HepG2 (cell line): ENCODE data around the gene SP110. TPM values are rescaled to one million over a fixed set of nuclear protein-coding genes. Genes with fewer than 3 reads are reported as not detected.
"Not testable (repeated sequence)": the region's sequence is repeated elsewhere in the genome, so short reads cannot be mapped to it uniquely, and the experiment has no call there.

Experiments
- ATAC-seq: fragments of 200-7000 bp; cut with Tn5 transposase; 3 replicates; pipeline ENCODE4 v1.9.1; 2020; ENCODE audit warnings: mild to moderate bottlenecking, moderate library complexity
- BruUV-seq: library from RNA; stranded (reverse); fragments of 400-500 nt; replicated peaks from 2 replicates; lab custom pipeline; 2021; lab: Mats Ljungman, UMichigan
- CTCF ChIA-PET: fragments of 300-600 bp; formaldehyde crosslinking; extraction: SDS; loops from one replicate; lab custom pipeline; 2021; ENCODE audit warnings: low total read pairs, inconsistent platforms, low intra/inter-chr PET ratio; lab: Yijun Ruan, JAX
- POLR2A ChIA-PET: fragments of 350-600 bp; sonication (Branson Sonifier 250); formaldehyde crosslinking; loops from one replicate; lab custom pipeline; 2020; ENCODE audit warnings: antibody characterized with exemption, inconsistent platforms; lab: Yijun Ruan, JAX
- DNase-seq: peaks from one replicate; pipeline ENCODE4 v3.0.0-alpha.2; 2015; ENCODE audit warnings: low spot score
- FAIRE-seq: peaks from 3 replicates; lab custom pipeline; 2011; peaks lifted over from hg19 to GRCh38; lab: Jason Lieb, UNC
- H2AFZ ChIP-seq: one replicate; pipeline ENCODE4 v1.6.1; 2011; ENCODE audit warnings: low read length, inconsistent platforms
- H3K27ac ChIP-seq: fragments of 300-600 bp; 3 replicates; pipeline ENCODE4 v1.8.0; 2011; ENCODE audit warnings: mixed run types, mild to moderate bottlenecking, mixed read lengths, low read length, inconsistent platforms; ENCODE audit not compliant: insufficient read depth; ENCODE audit errors: extremely low read length
- H3K27me3 ChIP-seq, 2 experiments: fragments of 200-600 bp in 1 of 2; 2 replicates in 1 of 2; 3 replicates in 1 of 2; pipeline versions ENCODE4 v1.6.0 to v1.8.0; 2011; ENCODE audit warnings: low read length in 2 of 2, mild to moderate bottlenecking in 2 of 2, moderate library complexity in 2 of 2, inconsistent platforms in 1 of 2; ENCODE audit not compliant: insufficient read depth in 2 of 2, control insufficient read depth in 1 of 2
- H3K36me3 ChIP-seq, 2 experiments: fragments of 200-600 bp in 1 of 2; replicated peaks in 1 of 2; 2 replicates in 1 of 2; 3 replicates in 1 of 2; pipeline versions ENCODE4 v1.5.1 to v1.8.0; 2011; ENCODE audit warnings: low read length in 2 of 2, inconsistent platforms in 1 of 2; ENCODE audit not compliant: insufficient read depth in 2 of 2, control insufficient read depth in 1 of 2
- H3K4me1 ChIP-seq: 2 replicates; pipeline ENCODE4 v1.5.1; 2012; ENCODE audit warnings: low read length, inconsistent platforms; ENCODE audit not compliant: insufficient read depth
- H3K4me2 ChIP-seq: 2 replicates; pipeline ENCODE4 v1.6.0; 2011; ENCODE audit warnings: low read depth, low read length, inconsistent platforms
- H3K4me3 ChIP-seq, 3 experiments: fragments of 200-600 bp in 1 of 3; sonication (generic), shearing (Covaris generic) in 1 of 3; replicated peaks in 1 of 3; 2 replicates each; pipeline ENCODE4 v1.5.1; 2011 to 2016; ENCODE audit warnings: low read length in 3 of 3, inconsistent platforms in 2 of 3, low read depth in 2 of 3, mild to moderate bottlenecking in 2 of 3, control low read depth in 1 of 3, mixed read lengths in 1 of 3; ENCODE audit not compliant: insufficient read depth in 1 of 3
- H3K79me2 ChIP-seq: one replicate; pipeline ENCODE4 v1.6.1; 2011; ENCODE audit warnings: low read length, inconsistent platforms; ENCODE audit not compliant: insufficient read depth
- H3K9ac ChIP-seq: 2 replicates; pipeline ENCODE4 v1.6.0; 2011; ENCODE audit warnings: mild to moderate bottlenecking, low read depth, low read length, inconsistent platforms; ENCODE audit not compliant: insufficient read depth
- H3K9me3 ChIP-seq: 2 replicates; pipeline ENCODE4 v1.5.1; 2012; ENCODE audit warnings: mild to moderate bottlenecking, low read length
- H4K20me1 ChIP-seq: 2 replicates; pipeline ENCODE4 v1.6.0; 2011; ENCODE audit warnings: inconsistent platforms, mild to moderate bottlenecking, low read length, moderate library complexity; ENCODE audit not compliant: insufficient read depth
- ARID4A ChIP-seq: sonication (generic); formaldehyde crosslinking; IDR thresholded peaks from 2 replicates; pipeline ENCODE4 v1.5.0; 2020; ENCODE audit warnings: mild to moderate bottlenecking, missing genetic modification reagents, borderline replicate concordance
- MAFG ChIP-seq: sonication (generic); formaldehyde crosslinking; IDR thresholded peaks from 2 replicates; pipeline ENCODE4 v1.5.1; 2020; ENCODE audit warnings: mild to moderate bottlenecking, missing genetic modification reagents
- NFE2 ChIP-seq: sonication (generic); formaldehyde crosslinking; IDR thresholded peaks from 2 replicates; pipeline ENCODE4 v1.4.0; 2020; ENCODE audit warnings: missing genetic modification reagents
- NFE2L2 ChIP-seq: fragments of 150-350 bp; IDR thresholded peaks from 2 replicates; pipeline ENCODE4 v1.6.1; 2014; ENCODE audit warnings: low read length
- WGBS: methylation state at CpG from one replicate; pipeline ENCODE4 v1.1.6; 2017; ENCODE audit warnings: low lambda C conversion rate; 5-methylcytosine and 5-hydroxymethylcytosine counted together
- in situ Hi-C: cut with HindIII; loops from 2 replicates; pipeline ENCODE4 v1.10.0; 2017; ENCODE audit warnings: low pct_unique_long_range_greater_than_20kb; ENCODE audit not compliant: extremely low pct_ligation_motif_present
- intact Hi-C: fragments of 100-400 bp; cut with micrococcal nuclease; formaldehyde crosslinking; loops from one replicate; pipeline ENCODE4 v1.10.0; 2022; ENCODE audit not compliant: unreplicated experiment
- polyA plus RNA-seq, 8 experiments: library from polyadenylated mRNA; depleted of rRNA in 3 of 8; stranded (reverse) in 7 of 8; unstranded in 1 of 8; fragments of >200 nt; fragmentation: Illumina TruSeq in 4 of 8; extraction: Trizol in 4 of 8; gene quantifications; 2 replicates each; pipeline versions ENCODE4 v1.2.1 to v1.2.3, GENCODE V29; 2011 to 2016; ENCODE audit warnings: low read depth in 4 of 8, missing spikeins in 1 of 8, mixed read lengths in 1 of 8; ENCODE audit not compliant: insufficient read depth in 1 of 8
- total RNA-seq, 5 experiments: library from RNA; depleted of rRNA; stranded (reverse); fragments of >200 nt; fragmentation: Illumina TruSeq; extraction: Trizol; gene quantifications; 2 replicates each; pipeline ENCODE4 v1.2.3, GENCODE V29; 2016; ENCODE audit warnings: low read depth in 1 of 5

The SP110 gene
- total and polyA plus RNA-seq, 2 of the 13 experiments (the other 11 are each of a cell fraction or from before 2014, with no cell fraction given): 7.9 to 10.4 TPM

GRCh38 chr2:230264945-230265344 lies 45.2 kb upstream of the SP110 start:
- H3K79me2 ChIP-seq, H3K4me3 ChIP-seq, H3K36me3 ChIP-seq, ATAC-seq, DNase-seq, H3K9me3 ChIP-seq, BruUV-seq, H3K4me1 ChIP-seq, CTCF ChIA-PET, H3K9ac ChIP-seq, POLR2A ChIA-PET, intact Hi-C loops, FAIRE-seq, in situ Hi-C loops, H4K20me1 ChIP-seq, H2AFZ ChIP-seq, H3K27ac ChIP-seq: not testable (repeated sequence)
- TF ChIP-seq NFE2L2 (peak; percentile 27; the same call in 1 of the 2 replicates), ARID4A (CRISPR knock-in tag) (0 out of 2 replicates have a peak, but pooled peaks have one; percentile 14), MAFG (CRISPR knock-in tag) (0 out of 2 replicates have a peak, but pooled peaks have one; percentile 51), NFE2 (CRISPR knock-in tag) (peak; percentile 58; the same call in 1 of the 2 replicates)
- peak overlapping the region; percentile 26; the same call in 1 of the 2 replicates for H3K4me2 ChIP-seq
- WGBS: 15% methylated on average over 4 of the region's 4 CpGs
- H3K27me3 ChIP-seq: peaks cover 0 to 23% of the 10 kb centered on the region in 2 experiments; a peak in 3 of 5 replicates
